ENCODE measurements around the gene ZNF350. TPM values are rescaled to one million over a fixed set of nuclear protein-coding genes. Genes with fewer than 3 reads are reported as not detected.
"Not testable (repeated sequence)": the region's sequence is repeated elsewhere in the genome, so short reads cannot be mapped to it uniquely, and the experiment has no call there.

The ZNF350 gene
- 34.5 TPM for total RNA-seq

GRCh38 chr19:51986309-51987291 lies at the start of gene ZNF350:
Gene ZNF350, minus strand, starts transcription at chr19:51986840. Its CDS starts 12,480 bp downstream, at chr19:51974360.
- peaks cover 58% of the 10 kb centered on the region for H3K9me3 ChIP-seq (ENCODE audit: low read depth, low read length)
- H3K4me1 ChIP-seq (ENCODE audit: insufficient read depth, low read length) = peaks cover 16% of the 10 kb centered on the region
- H3K4me3 ChIP-seq (ENCODE audit: low read length) = peak within 1 kb of the TSS; percentile 100
- no peaks in the 10 kb centered on the region for H3K27me3 ChIP-seq (ENCODE audit: insufficient read depth, low read length)

GRCh38 chr19:52034051-52034728 lies 47.5 kb upstream of the ZNF350 start:
- Histone ChIP-seq H3K9me3 (ENCODE audit: low read depth, low read length) (peaks cover 80% of the 10 kb centered on the region), H3K4me1 (ENCODE audit: insufficient read depth, low read length) (no peaks in the 10 kb centered on the region), H3K4me3 (ENCODE audit: low read length) (no peak overlapping the region)

DNA sequence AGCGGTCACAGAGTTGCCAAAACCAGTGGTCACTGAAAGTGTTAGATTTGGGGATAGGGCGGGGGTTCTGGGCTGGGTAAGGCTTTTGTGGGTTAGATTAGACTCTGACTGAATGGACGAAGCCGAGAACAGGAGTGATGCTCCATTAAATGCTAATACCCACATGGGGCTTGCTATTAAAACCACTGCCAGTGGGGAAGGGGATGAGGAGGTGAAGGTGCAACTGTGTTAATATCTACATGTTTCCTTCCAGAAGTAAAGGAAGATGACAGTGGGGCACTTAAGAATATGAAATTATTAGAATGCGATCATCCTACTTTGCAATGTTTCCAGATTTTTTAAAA lies 42.1 kb upstream of the ZNF350 start:
- Histone ChIP-seq H3K9me3 (ENCODE audit: low read depth, low read length) (peaks cover 36% of the 10 kb centered on the region), H3K27me3 (ENCODE audit: insufficient read depth, low read length) (no peaks in the 10 kb centered on the region), H3K4me3 (ENCODE audit: low read length) (peak overlapping the region; percentile 67), H3K4me1 (ENCODE audit: insufficient read depth, low read length) (peaks cover 7% of the 10 kb centered on the region)

More at GRCh38 chr19:52034051-52034728, 47.5 kb upstream of the ZNF350 start:
- no peaks in the 10 kb centered on the region for H3K27me3 ChIP-seq (ENCODE audit: insufficient read depth, low read length)

- H3K27me3 ChIP-seq (ENCODE audit: insufficient read depth, low read length) = no peaks in the 10 kb centered on the region
- H3K4me1 ChIP-seq (ENCODE audit: insufficient read depth, low read length) = peaks cover 7% of the 10 kb centered on the region
- H3K9me3 ChIP-seq (ENCODE audit: low read depth, low read length) = peaks cover 33% of the 10 kb centered on the region
- peak within 1 kb of the TSS; percentile 67 for H3K4me3 ChIP-seq (ENCODE audit: low read length)
Observed at GRCh38 chr19:52028027-52028779, 41.6 kb upstream of the ZNF350 start, which contains the start of gene ZNF614. Gene ZNF614, minus strand, starts transcription at chr19:52028379. Its CDS starts 2,634 bp downstream, at chr19:52025745.

- H3K27me3 ChIP-seq (ENCODE audit: insufficient read depth, low read length); H3K4me3 ChIP-seq (ENCODE audit: low read length); H3K4me1 ChIP-seq (ENCODE audit: insufficient read depth, low read length): not testable (repeated sequence)
- peaks cover 22% of the 10 kb centered on the region for H3K9me3 ChIP-seq (ENCODE audit: low read depth, low read length)
Observed at GRCh38 chr19:52026255-52026990, 39.8 kb upstream of the ZNF350 start.

DNA sequence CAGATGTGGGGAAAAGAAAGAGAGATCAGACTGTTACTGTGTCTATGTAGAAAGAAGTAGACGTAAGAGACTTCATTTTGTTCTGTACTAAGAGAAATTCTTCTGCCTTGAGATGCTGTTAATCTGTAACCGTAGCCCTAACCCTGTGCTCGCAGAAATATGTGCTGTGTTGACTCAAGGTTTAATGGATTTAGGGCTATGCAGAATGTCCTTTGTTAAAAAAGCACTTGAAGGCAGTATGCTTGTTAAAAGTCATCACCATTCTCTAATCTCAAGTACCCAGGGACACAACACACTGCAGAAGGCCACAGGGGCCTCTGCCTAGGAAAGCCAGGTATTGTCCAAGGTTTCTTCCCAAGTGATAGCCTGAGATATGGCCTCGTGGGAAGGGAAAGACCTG lies 37.8 kb upstream of the ZNF350 start:
- not testable (repeated sequence) for H3K4me1 ChIP-seq (ENCODE audit: insufficient read depth, low read length); H3K27me3 ChIP-seq (ENCODE audit: insufficient read depth, low read length); H3K4me3 ChIP-seq (ENCODE audit: low read length)
- H3K9me3 ChIP-seq (ENCODE audit: low read depth, low read length) = peaks cover 35% of the 10 kb centered on the region

GRCh38 chr19:52022193-52022592 lies 35.6 kb upstream of the ZNF350 start:
- Histone ChIP-seq H3K27me3 (ENCODE audit: insufficient read depth, low read length) (no peaks in the 10 kb centered on the region), H3K4me1 (ENCODE audit: insufficient read depth, low read length) (peaks cover 2% of the 10 kb centered on the region), H3K9me3 (ENCODE audit: low read depth, low read length) (peaks cover 58% of the 10 kb centered on the region), H3K4me3 (ENCODE audit: low read length) (no peak overlapping the region)

DNA sequence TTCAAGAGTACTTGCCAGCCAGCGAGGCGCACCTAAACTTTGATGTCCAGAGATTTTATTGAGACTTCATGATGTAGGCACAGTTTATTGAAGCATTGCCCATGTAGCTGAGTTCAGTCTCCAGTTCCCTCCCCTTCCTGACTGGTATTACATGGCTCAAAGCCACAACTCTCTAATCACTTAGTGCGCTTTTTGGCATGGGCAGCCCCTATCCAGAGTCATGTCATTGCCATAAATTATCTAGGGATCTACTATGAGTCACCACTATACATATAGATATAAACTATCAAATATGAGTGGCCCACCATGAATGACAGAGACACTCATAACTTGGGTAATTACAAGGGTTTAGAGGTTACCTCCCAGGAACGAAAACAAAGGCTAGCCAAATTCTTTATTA lies 33.9 kb upstream of the ZNF350 start:
- Histone ChIP-seq H3K4me3 (ENCODE audit: low read length) (no peak overlapping the region), H3K9me3 (ENCODE audit: low read depth, low read length) (peaks cover 75% of the 10 kb centered on the region), H3K27me3 (ENCODE audit: insufficient read depth, low read length) (no peaks in the 10 kb centered on the region), H3K4me1 (ENCODE audit: insufficient read depth, low read length) (no peaks in the 10 kb centered on the region)

GRCh38 chr19:52010674-52011073 lies 24.0 kb upstream of the ZNF350 start:
- Histone ChIP-seq H3K4me1 (ENCODE audit: insufficient read depth, low read length) (peaks cover 10% of the 10 kb centered on the region), H3K9me3 (ENCODE audit: low read depth, low read length) (peaks cover 28% of the 10 kb centered on the region), H3K27me3 (ENCODE audit: insufficient read depth, low read length) (no peaks in the 10 kb centered on the region), H3K4me3 (ENCODE audit: low read length) (no peak overlapping the region)

DNA sequence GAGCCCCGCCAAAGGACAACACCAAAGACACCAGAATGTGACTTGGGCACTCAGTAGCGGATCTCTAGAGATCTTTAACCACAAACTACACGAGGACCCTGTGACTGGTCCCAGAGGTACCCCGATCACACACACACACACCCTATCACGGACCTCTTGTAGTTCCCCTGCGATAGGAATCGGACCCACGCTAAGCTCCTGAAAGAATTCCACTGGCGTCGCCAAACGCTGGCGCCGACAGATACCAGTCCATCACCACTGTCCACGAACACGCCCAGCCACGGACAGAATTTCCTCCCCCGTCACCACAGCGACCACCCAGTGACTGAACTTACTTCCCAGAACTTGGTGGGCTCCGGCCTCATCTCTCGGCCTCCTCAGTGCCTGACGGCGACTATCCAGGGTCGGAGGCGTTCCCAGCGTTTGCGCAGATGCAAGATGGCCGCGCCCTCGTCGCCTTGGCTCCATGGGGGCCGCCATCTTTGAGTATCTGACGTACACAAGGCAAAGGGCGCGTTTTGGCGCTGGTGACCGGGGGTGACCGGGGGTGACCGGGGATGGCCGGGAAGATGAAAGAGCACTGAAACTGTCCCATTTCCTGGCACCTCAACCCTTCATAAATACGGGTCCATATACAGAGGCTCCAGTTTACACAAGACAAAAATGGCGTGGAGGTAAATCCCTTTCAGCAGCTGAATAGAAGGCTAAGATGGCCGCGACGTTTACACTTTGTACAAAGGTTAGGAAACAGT lies 21.3 kb upstream of the ZNF350 start, which contains the start of gene ZNF615:
TSS of gene ZNF615 (minus strand) at position 406 of the 752 bp plus-strand sequence. CDS start 4,500 bp downstream, outside the sequence.
- peaks cover 26% of the 10 kb centered on the region for H3K9me3 ChIP-seq (ENCODE audit: low read depth, low read length)
- peaks cover 10% of the 10 kb centered on the region for H3K4me1 ChIP-seq (ENCODE audit: insufficient read depth, low read length)
- H3K4me3 ChIP-seq (ENCODE audit: low read length) = peak within 1 kb of the TSS; percentile 90
- H3K27me3 ChIP-seq (ENCODE audit: insufficient read depth, low read length) = no peaks in the 10 kb centered on the region

- Histone ChIP-seq H3K4me3 (ENCODE audit: low read length) (peak overlapping the region; percentile 90), H3K9me3 (ENCODE audit: low read depth, low read length) (peaks cover 29% of the 10 kb centered on the region), H3K4me1 (ENCODE audit: insufficient read depth, low read length) (peaks cover 10% of the 10 kb centered on the region), H3K27me3 (ENCODE audit: insufficient read depth, low read length) (no peaks in the 10 kb centered on the region)
Observed at GRCh38 chr19:52007451-52007805, 20.8 kb upstream of the ZNF350 start.

GRCh38 chr19:51994048-51994644 lies 7.5 kb upstream of the ZNF350 start:
- no peak overlapping the region for H3K4me3 ChIP-seq (ENCODE audit: low read length)
- H3K9me3 ChIP-seq (ENCODE audit: low read depth, low read length) = peaks cover 93% of the 10 kb centered on the region
- no peaks in the 10 kb centered on the region for H3K27me3 ChIP-seq (ENCODE audit: insufficient read depth, low read length)
- H3K4me1 ChIP-seq (ENCODE audit: insufficient read depth, low read length) = no peaks in the 10 kb centered on the region

DNA sequence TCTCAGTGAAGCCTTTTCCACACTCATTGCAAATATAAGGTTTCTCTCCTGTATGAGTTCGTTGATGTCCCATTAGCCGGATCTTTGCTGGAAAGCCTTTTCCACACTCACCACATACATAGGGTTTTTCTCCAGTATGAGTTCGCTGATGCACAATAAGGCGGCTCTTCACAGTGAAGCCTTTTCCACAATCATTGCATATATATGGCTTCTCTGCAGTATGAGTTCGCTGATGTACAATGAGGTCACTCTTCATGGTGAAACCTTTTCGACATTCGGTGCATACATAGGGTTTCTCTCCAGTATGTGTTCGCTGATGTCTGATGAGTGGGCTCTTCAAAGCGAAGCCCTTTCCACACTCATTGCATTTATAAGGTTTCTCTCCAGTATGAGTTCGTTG lies 6.8 kb upstream of the ZNF350 start:
- no peaks in the 10 kb centered on the region for H3K27me3 ChIP-seq (ENCODE audit: insufficient read depth, low read length)
- H3K4me1 ChIP-seq (ENCODE audit: insufficient read depth, low read length) = no peaks in the 10 kb centered on the region
- no peak overlapping the region for H3K4me3 ChIP-seq (ENCODE audit: low read length)
- H3K9me3 ChIP-seq (ENCODE audit: low read depth, low read length) = peaks cover 87% of the 10 kb centered on the region

Measured in mononuclear cell (primary cell).